Nasal cavity respiratory epithelium epithelial cell of viscerocranial mucosa (primary cell): ENCODE data around the gene RNF25. TPM values are rescaled to one million over a fixed set of nuclear protein-coding genes. Genes with fewer than 3 reads are reported as not detected.

Experiments
- total RNA-seq: library from RNA; depleted of rRNA; stranded (reverse); fragments of >200 nt; gene quantifications from 2 replicates; pipeline ENCODE4 v1.2.3, GENCODE V29; 2014

The RNF25 gene
- 23.6 and 35.5 TPM in 2 replicates for total RNA-seq

GRCh38 chr2:218671654-218672566 is at the start of gene RNF25, which contains the start of gene STK36:
Gene RNF25 (minus strand): TSS chr2:218672002. CDS start chr2:218671970, 32 bp downstream.
Gene STK36 (plus strand): TSS chr2:218672086. CDS start chr2:218672830, 744 bp downstream.

GRCh38 chr2:218710687-218711549 is 39.1 kb upstream of the RNF25 start, which contains the start of gene TTLL4:
Gene TTLL4 (plus strand): TSS chr2:218710835. CDS start chr2:218737677, 26,842 bp downstream.

GRCh38 chr2:218659258-218659987 is 12.4 kb downstream of the RNF25 start, which contains the start of the genes BCS1L and ZNF142:
Gene BCS1L (plus strand): TSS chr2:218659683. CDS start chr2:218660988, 1,305 bp downstream.
Gene ZNF142 (minus strand): TSS chr2:218659623. CDS start chr2:218656429, 3,194 bp downstream.

Other genes starting within 250 kb of the RNF25 start
- 14.0 and 16.2 TPM in 2 replicates for gene USP37, start 103.7 kb downstream of the RNF25 start, total RNA-seq
- 47.2 and 57.8 TPM in 2 replicates for gene CNOT9, start 103.2 kb downstream of the RNF25 start, total RNA-seq
- gene PLCD4, start 64.1 kb downstream of the RNF25 start, total RNA-seq: 0.71 and 1.0 TPM in 2 replicates
- gene ZNF142, start 12.4 kb downstream of the RNF25 start, total RNA-seq: 6.5 and 19.0 TPM in 2 replicates
- gene BCS1L, start 12.3 kb downstream of the RNF25 start, total RNA-seq: 45.9 and 60.5 TPM in 2 replicates
- 3.8 and 14.2 TPM in 2 replicates for gene STK36, start 84 bp upstream of the RNF25 start, total RNA-seq
- gene TTLL4, start 38.8 kb upstream of the RNF25 start, total RNA-seq: 7.9 and 13.0 TPM in 2 replicates
- 0.34 and 0.64 TPM in 2 replicates for gene CYP27A1, start 110.1 kb upstream of the RNF25 start, total RNA-seq
- gene PRKAG3, start 159.8 kb upstream of the RNF25 start, total RNA-seq: not detected in 2 replicates
- not detected in 2 replicates for gene WNT6, start 187.8 kb upstream of the RNF25 start, total RNA-seq
- 1.0 and 7.5 TPM in 2 replicates for gene WNT10A, start 208.8 kb upstream of the RNF25 start, total RNA-seq